NCI-H1105 (cell line): ENCODE results near the gene DNM3.

Experiments
- DNase-seq: peaks from one replicate; lab custom pipeline; 2025; lab: John Stamatoyannopoulos, UW

Gene DNM3

GRCh38 chr1:172457479-172458130 lies 616.3 kb downstream of the DNM3 start:
- no peak for DNase-seq

GRCh38 chr1:172460177-172460576 lies 618.9 kb downstream of the DNM3 start:
- no peak for DNase-seq

- no peak for DNase-seq
Observed at GRCh38 chr1:172460887-172461315, 619.6 kb downstream of the DNM3 start.
